OCI-LY1 (cell line): ENCODE measurements around the gene ALDH3A1.

Experiments
- H2AFZ ChIP-seq: fragments of 200-600 bp; sonication (generic), shearing (Covaris generic); 2 replicates; pipeline ENCODE4 v1.6.0; 2014; ENCODE audit warnings: antibody characterized with exemption, mild to moderate bottlenecking, low read length
- H3F3A ChIP-seq: fragments of 200-600 bp; sonication (generic), shearing (Covaris generic); 2 replicates; pipeline ENCODE4 v1.6.0; 2014; ENCODE audit warnings: mild to moderate bottlenecking, antibody characterized with exemption, low read length, moderate library complexity; ENCODE audit not compliant: insufficient read depth
- H3K27ac ChIP-seq: fragments of 200-600 bp; sonication (generic); 2 replicates; pipeline ENCODE4 v1.5.1; 2014; ENCODE audit warnings: low read length, mixed run types, mild to moderate bottlenecking, low read depth; ENCODE audit not compliant: poor library complexity, severe bottlenecking
- H3K27me3 ChIP-seq: fragments of 200-600 bp; sonication (generic); 2 replicates; pipeline ENCODE4 v1.6.0; 2014; ENCODE audit warnings: antibody characterized with exemption, mild to moderate bottlenecking, low read length, moderate library complexity; ENCODE audit not compliant: insufficient read depth
- H3K36me3 ChIP-seq: fragments of 200-600 bp; sonication (generic); 2 replicates; pipeline ENCODE4 v1.6.1; 2014; ENCODE audit warnings: mild to moderate bottlenecking, antibody characterized with exemption, low read length, moderate library complexity, mixed read lengths; ENCODE audit not compliant: insufficient read depth
- H3K4me1 ChIP-seq: fragments of 200-600 bp; sonication (generic); 2 replicates; pipeline ENCODE4 v1.5.1; 2014; ENCODE audit warnings: mild to moderate bottlenecking, low read length, moderate library complexity; ENCODE audit not compliant: insufficient read depth, severe bottlenecking
- H3K4me2 ChIP-seq: fragments of 200-600 bp; sonication (generic), shearing (Covaris generic); 2 replicates; pipeline ENCODE4 v1.6.1; 2014; ENCODE audit warnings: low read length
- H3K4me3 ChIP-seq: fragments of 200-600 bp; sonication (generic); 2 replicates; pipeline ENCODE4 v1.5.1; 2014; ENCODE audit warnings: low read length, low read depth, mild to moderate bottlenecking, mixed read lengths; ENCODE audit not compliant: poor library complexity, severe bottlenecking
- H3K79me2 ChIP-seq: fragments of 200-600 bp; shearing (Covaris generic); 2 replicates; pipeline ENCODE4 v1.6.1; 2016; ENCODE audit warnings: mixed run types, low read length, mixed read lengths; ENCODE audit not compliant: insufficient read depth
- H3K9ac ChIP-seq: fragments of 200-600 bp; sonication (generic), shearing (Covaris generic); 2 replicates; pipeline ENCODE4 v1.6.1; 2014; ENCODE audit warnings: mild to moderate bottlenecking, low read length, mixed read lengths
- H3K9me2 ChIP-seq: fragments of 200-600 bp; sonication (generic), shearing (Covaris generic); 2 replicates; pipeline ENCODE4 v1.6.1; 2014; ENCODE audit warnings: low read depth, mild to moderate bottlenecking, low read length, mixed read lengths
- H3K9me3 ChIP-seq: fragments of 200-600 bp; shearing (Covaris generic); 2 replicates; pipeline ENCODE4 v1.6.1; 2014; ENCODE audit warnings: low read length, mixed read lengths
- H4K20me1 ChIP-seq: fragments of 200-600 bp; sonication (generic), shearing (Covaris generic); 2 replicates; pipeline ENCODE4 v1.6.0; 2016; ENCODE audit warnings: mild to moderate bottlenecking, low read length; ENCODE audit not compliant: insufficient read depth
- EZH2 ChIP-seq: fragments of 200-600 bp; sonication (generic), shearing (Covaris generic); IDR thresholded peaks from 2 replicates; pipeline ENCODE4 v1.8.0; 2017; ENCODE audit warnings: borderline replicate concordance, mixed run types, mild to moderate bottlenecking, antibody characterized with exemption, low read length, moderate library complexity, mixed read lengths
- TF ChIP-seq, protein P1 (sequence below): fragments of 200-600 bp; sonication (generic), shearing (Covaris generic); IDR thresholded peaks from 2 replicates; pipeline ENCODE4 v1.5.1; 2017; ENCODE audit warnings: mild to moderate bottlenecking, antibody characterized with exemption, low read length, moderate library complexity, mixed read lengths

Gene ALDH3A1

DNA sequence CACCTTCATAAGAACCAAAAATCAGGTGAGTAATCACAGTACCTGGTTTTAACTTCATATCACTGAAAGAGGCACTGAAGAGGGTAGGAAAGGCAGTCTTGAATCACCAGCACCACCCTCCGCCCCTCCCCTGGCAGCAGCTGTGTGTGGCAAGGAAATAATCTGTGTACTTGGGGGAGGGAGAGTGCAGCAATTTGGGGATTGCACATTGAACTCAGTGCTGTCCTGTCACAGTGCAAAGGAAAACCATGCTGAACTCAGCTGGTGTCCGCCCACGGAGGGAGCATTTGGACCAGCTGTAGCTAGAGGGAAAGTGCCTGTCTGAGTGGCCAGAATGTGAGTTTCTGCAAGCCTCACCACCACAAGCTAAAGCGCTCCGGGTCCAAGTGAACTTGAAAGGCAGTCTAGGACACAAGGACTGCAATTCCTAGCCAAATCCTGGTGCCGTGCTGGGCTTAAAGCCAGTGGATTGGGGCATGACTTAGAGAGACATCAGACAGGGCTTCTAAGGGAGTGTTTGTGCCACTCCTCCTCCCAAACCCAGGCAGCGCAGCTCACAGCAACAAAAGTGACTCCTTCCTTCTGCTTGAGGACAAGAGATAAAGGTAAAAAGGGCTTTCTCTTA lies 39.7 kb upstream of the ALDH3A1 start:
- no peaks in the 10 kb centered on the region for H3K9me3 ChIP-seq
- no peak overlapping the region for H3K27ac ChIP-seq
- TF ChIP-seq, protein P1, sequence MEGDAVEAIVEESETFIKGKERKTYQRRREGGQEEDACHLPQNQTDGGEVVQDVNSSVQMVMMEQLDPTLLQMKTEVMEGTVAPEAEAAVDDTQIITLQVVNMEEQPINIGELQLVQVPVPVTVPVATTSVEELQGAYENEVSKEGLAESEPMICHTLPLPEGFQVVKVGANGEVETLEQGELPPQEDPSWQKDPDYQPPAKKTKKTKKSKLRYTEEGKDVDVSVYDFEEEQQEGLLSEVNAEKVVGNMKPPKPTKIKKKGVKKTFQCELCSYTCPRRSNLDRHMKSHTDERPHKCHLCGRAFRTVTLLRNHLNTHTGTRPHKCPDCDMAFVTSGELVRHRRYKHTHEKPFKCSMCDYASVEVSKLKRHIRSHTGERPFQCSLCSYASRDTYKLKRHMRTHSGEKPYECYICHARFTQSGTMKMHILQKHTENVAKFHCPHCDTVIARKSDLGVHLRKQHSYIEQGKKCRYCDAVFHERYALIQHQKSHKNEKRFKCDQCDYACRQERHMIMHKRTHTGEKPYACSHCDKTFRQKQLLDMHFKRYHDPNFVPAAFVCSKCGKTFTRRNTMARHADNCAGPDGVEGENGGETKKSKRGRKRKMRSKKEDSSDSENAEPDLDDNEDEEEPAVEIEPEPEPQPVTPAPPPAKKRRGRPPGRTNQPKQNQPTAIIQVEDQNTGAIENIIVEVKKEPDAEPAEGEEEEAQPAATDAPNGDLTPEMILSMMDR: no peak
- no peak for TF ChIP-seq EZH2
- no peak overlapping the region for H3K9ac ChIP-seq
- H3K79me2 ChIP-seq: no peaks in the 10 kb centered on the region
- no peaks in the 10 kb centered on the region for H3K27me3 ChIP-seq
- H3K4me2 ChIP-seq: no peak overlapping the region
- no peak overlapping the region for H2AFZ ChIP-seq
- no peaks in the 10 kb centered on the region for H3K4me1 ChIP-seq
- H4K20me1 ChIP-seq: no peaks in the 10 kb centered on the region
- H3K4me3 ChIP-seq: no peak overlapping the region
- no peaks in the 10 kb centered on the region for H3K36me3 ChIP-seq
- H3K9me2 ChIP-seq: no peaks in the 10 kb centered on the region
- H3F3A ChIP-seq: no peaks in the 10 kb centered on the region

DNA sequence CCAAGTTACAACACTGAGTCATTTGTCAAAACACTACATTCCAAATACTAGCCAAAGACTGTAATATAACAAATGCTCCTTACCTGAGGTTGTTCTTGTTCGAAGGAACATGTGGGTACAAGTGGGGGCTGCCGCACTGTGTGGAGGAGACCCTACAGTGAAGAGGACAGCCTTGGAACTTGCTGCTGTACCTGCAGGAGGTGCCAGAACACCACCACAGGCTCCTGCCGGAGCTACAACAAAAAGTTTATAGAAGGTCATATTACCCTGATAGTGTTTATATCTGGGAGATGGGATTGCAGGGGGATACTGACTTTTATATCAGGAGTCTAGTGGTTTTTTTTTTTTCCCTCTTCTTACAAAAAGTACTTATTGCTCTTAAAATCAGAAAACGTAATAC lies 37.8 kb upstream of the ALDH3A1 start:
- no peak for TF ChIP-seq EZH2
- TF ChIP-seq, protein P1: peak; percentile 49
- H4K20me1 ChIP-seq: no peaks in the 10 kb centered on the region

DNA sequence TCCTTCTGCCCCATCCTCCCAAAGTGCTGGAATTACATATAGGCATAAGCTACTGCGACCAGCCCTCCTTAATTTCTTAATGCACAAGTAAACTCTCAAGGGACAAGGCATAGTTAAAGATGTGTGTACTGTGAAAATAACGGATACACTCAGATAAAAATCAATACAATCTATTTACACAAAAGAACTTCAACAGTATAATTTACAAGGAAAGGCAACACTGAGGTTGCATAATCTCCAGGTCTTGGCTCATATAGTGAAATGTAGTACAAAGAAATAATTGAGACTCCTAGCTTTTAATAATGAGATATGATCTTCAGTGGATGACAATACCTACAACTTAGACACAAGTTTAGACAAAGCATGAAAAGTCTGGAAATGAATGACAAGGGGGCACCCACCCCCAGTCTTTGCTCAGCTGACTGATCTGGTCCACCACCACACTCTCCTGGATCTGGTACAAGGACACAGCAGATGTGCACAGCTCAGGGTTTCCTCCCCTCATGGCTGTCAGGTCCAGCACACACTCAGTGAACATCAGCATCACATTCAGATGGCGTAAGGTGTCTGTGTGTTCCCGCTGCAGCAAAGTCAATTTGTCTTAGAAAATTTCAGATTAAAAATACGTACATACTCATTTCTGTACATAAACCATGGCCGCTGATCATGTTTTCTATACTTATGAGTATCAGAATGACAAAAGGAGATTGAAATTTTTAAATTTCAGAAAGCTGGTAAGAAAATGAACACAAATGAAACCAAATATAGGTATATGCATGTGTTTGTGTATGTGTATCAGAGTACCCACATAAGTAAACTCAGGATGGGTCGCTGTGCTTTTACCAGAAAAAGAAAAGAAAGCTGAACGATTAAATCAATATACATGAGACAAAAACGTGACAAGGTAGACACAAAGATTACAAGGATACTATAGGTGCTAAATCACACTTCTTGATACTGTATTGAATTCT lies 33.7 kb upstream of the ALDH3A1 start:
- no peaks in the 10 kb centered on the region for H3K9me2 ChIP-seq
- no peak overlapping the region for H3K9ac ChIP-seq
- no peaks in the 10 kb centered on the region for H3K27me3 ChIP-seq
- no peaks in the 10 kb centered on the region for H3K36me3 ChIP-seq
- no peaks in the 10 kb centered on the region for H3F3A ChIP-seq
- H2AFZ ChIP-seq: no peak overlapping the region
- no peak overlapping the region for H3K4me3 ChIP-seq
- H3K4me1 ChIP-seq: no peaks in the 10 kb centered on the region
- no peaks in the 10 kb centered on the region for H3K79me2 ChIP-seq
- H4K20me1 ChIP-seq: no peaks in the 10 kb centered on the region
- no peaks in the 10 kb centered on the region for H3K9me3 ChIP-seq
- no peak overlapping the region for H3K27ac ChIP-seq
- no peak for TF ChIP-seq EZH2
- TF ChIP-seq, protein P1: no peak
- no peak overlapping the region for H3K4me2 ChIP-seq

More for the DNA sequence above, 37.8 kb upstream of the ALDH3A1 start:
- no peak overlapping the region for H3K9ac ChIP-seq
- H3K36me3 ChIP-seq: no peaks in the 10 kb centered on the region
- no peak overlapping the region for H3K27ac ChIP-seq
- no peak overlapping the region for H2AFZ ChIP-seq
- no peak overlapping the region for H3K4me3 ChIP-seq
- H3K9me2 ChIP-seq: no peaks in the 10 kb centered on the region
- no peak overlapping the region for H3K4me2 ChIP-seq
- no peaks in the 10 kb centered on the region for H3F3A ChIP-seq
- H3K27me3 ChIP-seq: no peaks in the 10 kb centered on the region
- H3K79me2 ChIP-seq: no peaks in the 10 kb centered on the region
- H3K4me1 ChIP-seq: no peaks in the 10 kb centered on the region
- H3K9me3 ChIP-seq: no peaks in the 10 kb centered on the region
